Fibroblast of gingiva (primary cell): ENCODE data around the gene RALGAPA2.

Experiments
- DNase-seq: peaks from one replicate; pipeline ENCODE4 v3.0.0-alpha.2; 2011; ENCODE audit warnings: low read depth

Gene RALGAPA2

DNA sequence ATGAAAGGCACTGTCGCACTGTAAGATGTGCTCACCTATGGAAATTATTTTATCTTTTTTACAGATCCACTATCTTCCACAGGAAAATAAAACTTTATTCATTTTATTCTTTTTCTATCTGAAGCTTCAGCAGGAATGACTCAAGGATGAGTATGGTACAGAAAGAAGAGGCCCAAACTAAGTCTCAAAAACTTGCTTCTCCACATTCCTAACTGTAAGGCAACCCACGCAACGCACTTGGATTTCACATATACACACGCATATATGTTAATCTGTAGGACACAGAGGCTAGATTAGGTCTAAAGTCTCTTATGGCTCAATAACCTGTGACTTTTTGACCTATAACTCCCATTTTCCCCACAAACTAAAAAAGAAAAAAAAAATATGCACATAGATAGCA, 81.9 kb downstream of the RALGAPA2 start:
- DNase-seq = no peak

GRCh38 chr20:20629556-20630188, 82.8 kb downstream of the RALGAPA2 start:
- DNase-seq = no peak

- DNase-seq = no peak
Observed at GRCh38 chr20:20628314-20628713, 84.1 kb downstream of the RALGAPA2 start.

DNA sequence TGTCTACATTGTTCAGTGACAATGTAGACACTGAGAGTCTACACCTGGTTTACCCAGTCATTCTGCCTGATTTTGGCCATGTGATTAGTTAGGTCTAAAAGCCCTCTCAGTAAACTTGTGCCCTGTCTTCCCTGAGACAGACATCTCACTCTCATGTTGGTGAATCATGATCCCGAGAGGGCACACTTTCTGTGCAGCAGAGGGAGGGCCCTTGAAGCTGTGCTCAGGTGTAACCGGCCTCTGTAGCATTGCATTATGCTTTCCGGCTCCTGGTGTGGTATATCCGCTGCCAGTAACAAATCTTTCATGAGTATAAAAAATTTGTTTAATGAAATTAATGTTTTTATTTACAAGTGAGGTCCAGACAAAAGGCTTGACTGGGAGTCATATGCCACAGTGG, 85.0 kb downstream of the RALGAPA2 start:
- DNase-seq = no peak

GRCh38 chr20:20624914-20625313, 87.5 kb downstream of the RALGAPA2 start:
- no peak for DNase-seq

DNA sequence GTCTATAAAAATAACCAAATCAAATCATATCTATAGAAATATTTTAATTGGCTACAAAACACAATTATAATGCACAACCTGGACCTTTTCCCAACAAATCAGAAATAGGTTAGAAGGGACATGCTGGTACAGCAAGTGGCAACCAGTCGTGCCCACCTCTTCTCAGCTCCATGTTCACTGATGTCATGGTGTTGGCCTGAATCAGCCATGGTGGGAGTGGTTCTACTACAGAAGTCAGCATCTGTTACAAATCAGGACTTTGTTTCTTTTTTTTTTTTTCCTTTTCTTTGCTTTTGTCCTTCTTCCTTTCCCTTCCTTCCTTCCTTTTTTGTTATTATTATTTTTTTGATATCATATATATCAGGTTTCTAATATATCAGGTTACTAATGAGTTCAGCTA, 91.2 kb downstream of the RALGAPA2 start:
- no peak for DNase-seq

- DNase-seq = peak; percentile 21
Observed at GRCh38 chr20:20614391-20614790, 98.1 kb downstream of the RALGAPA2 start.

- no peak for DNase-seq
Observed at GRCh38 chr20:20612251-20612650, 100.2 kb downstream of the RALGAPA2 start.

DNA sequence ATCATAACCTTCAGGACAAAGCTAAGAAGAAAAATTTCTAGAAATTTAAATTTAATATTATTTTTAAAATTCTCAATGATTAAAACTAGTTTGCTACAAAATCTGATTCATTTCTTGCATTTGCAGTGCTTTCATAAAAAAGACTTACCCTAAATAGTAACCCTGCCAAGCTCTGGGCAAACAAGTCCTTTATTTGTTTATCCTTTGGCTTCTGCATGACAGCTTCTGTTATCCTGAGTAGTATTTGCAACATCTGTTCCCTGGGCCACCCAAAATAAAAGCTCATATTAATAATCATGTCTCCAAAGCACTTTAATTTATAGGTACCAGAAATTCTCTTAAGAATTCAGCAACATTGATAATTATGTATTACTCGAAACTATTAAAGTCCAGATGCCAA, 101.3 kb downstream of the RALGAPA2 start:
- peak; percentile 63 for DNase-seq

DNA sequence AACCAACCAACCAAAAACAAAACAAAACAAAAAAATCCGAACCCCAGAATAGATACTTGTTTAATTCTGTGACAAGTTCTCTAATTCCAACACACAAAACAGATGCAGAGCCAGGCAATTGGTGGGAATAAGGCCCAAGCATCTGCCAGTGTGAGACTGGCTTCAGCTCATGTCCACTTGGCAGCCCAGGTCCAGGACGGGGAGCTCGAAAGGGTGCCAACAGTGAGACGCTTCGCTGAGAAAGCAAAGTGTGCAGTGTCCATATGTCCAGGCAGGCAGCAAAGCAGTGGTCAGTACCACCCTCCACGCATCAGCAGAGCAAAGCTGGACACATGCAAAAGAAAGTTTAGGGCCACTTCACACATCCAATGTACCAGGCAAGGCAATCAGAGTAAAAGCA, 102.9 kb downstream of the RALGAPA2 start:
- no peak for DNase-seq

- DNase-seq = no peak
Observed at GRCh38 chr20:20608641-20609040, 103.8 kb downstream of the RALGAPA2 start.

- DNase-seq = no peak
Observed at GRCh38 chr20:20608041-20608440, 104.4 kb downstream of the RALGAPA2 start.

GRCh38 chr20:20606881-20607280, 105.6 kb downstream of the RALGAPA2 start:
- DNase-seq = no peak

DNA sequence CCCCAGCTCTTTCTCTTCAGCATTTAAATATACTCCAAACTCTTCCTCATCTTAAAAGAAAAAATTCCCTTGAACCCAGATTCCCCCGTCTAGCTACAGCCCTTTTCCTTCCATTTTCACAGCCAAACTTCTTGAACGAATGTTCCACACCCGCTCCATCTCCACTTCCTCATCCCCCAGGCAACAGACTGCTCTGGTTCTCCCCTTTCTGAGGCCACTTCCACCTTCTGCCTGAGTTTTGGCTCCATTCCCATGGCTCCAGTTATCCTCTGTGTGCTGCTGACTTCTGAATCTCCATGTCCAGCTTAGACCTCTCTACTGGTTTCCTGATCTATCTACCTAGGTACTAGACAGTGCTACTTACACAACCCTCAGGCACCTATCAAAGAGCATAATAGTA, 106.4 kb downstream of the RALGAPA2 start:
- no peak for DNase-seq

- no peak for DNase-seq
Observed at GRCh38 chr20:20604907-20605306, 107.5 kb downstream of the RALGAPA2 start.

DNA sequence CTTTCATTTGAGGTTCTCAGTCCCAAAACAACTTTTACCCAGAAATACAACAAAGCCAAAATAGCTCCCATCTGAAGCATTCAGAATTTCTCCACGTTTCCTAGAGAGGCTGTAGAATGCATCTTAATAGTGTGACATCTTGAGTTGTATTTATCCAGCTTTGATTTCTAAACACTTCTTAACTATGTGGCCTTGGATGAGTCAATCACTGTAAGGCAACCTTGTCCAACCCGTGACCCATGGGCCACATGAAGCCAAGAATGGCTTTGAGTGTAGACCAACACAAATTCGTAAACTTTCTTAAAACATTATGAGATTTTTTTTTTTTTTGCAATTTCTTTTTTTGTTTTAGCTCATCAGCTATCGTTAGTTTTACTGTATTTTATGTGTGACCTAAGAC, 108.1 kb downstream of the RALGAPA2 start:
- DNase-seq = no peak

- no peak for DNase-seq
Observed at GRCh38 chr20:20603339-20603990, 109.0 kb downstream of the RALGAPA2 start.

- DNase-seq = no peak
Observed at GRCh38 chr20:20597966-20598365, 114.5 kb downstream of the RALGAPA2 start.

GRCh38 chr20:20594171-20594530, 118.3 kb downstream of the RALGAPA2 start:
- peak; percentile 29 for DNase-seq

DNA sequence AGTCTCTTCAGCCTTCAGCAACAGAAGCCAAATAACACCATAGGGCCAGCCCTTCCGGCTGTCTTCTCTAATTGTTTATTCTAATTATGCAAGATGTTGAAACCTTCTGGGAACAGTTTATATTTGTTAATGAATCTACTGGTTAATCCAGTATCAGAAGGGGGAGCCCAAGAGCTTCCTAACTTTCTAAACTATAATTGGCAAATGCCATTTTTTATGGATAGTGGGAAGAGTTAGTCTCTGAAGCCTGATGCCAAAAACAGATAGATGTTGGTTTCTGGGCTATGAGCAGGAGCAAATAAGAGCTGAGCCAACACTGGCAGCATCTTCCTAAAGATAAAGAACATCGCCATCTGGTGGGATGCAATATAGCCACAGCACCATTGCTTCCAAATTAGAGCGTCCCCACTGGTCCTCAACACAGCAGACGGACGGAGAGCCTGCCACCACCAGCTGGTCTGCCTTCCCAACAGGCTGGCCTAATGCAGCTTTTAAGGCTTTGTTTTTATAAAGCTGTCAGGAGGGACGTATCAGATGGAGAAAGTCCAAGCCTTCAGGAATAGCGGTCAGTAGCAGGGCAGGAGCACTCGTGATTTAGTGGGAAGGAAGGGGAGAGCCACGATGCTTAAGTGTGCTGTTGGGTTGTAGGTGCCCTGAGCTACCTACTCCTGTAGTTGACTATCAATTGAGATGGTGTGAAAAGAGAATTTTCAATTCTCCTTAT, 118.8 kb downstream of the RALGAPA2 start:
- DNase-seq = peak; percentile 75

GRCh38 chr20:20585146-20585545, 127.3 kb downstream of the RALGAPA2 start:
- no peak for DNase-seq

DNA sequence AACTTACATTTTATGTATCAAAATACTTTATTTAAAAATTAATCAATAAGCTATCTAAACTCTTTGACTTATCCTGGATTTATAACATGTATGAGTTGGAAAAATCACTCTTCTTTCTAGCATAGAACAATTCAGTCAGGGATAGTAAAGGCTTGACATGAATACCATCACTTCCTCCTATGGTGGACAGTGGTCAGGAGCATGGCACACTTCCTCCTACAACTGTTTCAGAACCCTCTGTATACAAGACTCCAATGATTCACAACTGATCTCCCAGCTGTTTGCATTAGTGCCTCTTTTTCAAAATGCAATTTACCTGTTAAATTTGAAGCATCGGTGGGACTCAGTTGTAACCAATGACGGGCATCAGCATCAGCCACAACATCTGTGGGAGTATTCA, 129.7 kb downstream of the RALGAPA2 start:
- DNase-seq = no peak

DNA sequence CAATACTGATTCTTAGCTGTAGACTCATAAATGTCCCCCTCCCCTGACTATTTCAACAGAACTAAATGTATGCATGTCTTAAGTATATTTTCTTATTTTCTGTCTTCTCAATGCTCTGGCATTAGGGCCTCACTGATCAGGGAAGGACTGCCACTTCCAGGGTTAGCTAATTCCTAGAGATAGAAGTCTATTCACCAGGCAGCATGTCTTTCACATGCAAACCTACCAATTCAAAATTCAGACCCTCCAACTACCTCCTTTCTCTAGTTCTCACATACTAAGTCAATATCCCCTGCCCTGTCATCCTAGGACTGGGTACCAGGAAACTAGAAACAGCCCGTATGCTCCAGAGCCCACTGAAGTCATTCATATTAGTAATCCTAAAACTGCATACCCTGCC, 132.3 kb downstream of the RALGAPA2 start:
- no peak for DNase-seq

DNA sequence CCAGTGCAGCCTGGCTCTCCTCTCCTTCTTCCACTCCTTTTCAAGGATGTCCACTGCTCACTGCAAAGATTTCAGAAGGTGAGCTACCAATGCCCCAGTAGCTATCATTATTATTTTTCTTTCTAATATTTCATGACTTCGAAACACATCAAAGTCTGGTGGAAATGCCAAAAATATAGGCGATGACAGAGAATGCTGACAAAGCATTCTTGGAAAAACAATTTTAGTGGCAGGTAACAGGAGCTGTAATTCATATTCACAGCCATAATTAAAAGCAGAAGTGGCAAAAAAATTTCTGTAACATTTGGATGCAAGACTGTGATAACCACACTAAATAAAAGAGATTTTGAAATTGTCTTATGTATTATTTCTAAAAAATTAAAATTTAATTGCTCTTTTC, 133.6 kb downstream of the RALGAPA2 start:
- no peak for DNase-seq
